Measurements from ENCODE around the gene SH3PXD2A. TPM values are rescaled to one million over a fixed set of nuclear protein-coding genes. Genes with fewer than 3 reads are reported as not detected.

Gene SH3PXD2A
- total RNA-seq, 4 donors from 2014 or later: 26.5 to 56.9 (median 33.3) TPM

DNA sequence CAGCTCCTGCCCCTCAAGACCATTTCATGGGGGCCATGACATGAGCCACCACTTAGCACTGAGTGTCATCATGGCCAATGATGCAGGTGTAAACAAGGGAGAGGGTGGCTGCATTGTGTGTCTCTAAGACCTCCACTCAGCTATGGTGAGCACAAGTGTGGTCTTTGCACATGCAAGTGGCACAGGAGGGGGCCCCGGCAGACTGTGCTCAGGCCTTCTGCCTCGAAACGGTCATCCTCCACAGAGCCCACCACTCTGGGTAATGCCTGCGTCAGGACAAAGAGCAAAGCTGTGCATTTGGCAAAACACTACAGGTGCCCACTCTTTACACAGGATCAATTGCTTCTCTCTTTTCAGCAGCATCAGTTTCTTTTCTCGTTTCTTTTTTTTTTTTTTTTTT lies 125.5 kb downstream of the SH3PXD2A start:
- Histone ChIP-seq H3K27me3 (no peaks in the 10 kb centered on the region), H3K4me3 (no peak overlapping the region), H3K27ac (no peak overlapping the region), H3K36me3 (no peaks in the 10 kb centered on the region), H3K9me3 (no peaks in the 10 kb centered on the region), H3K4me1 (peaks cover 0 to 10% (median 3%) of the 10 kb centered on the region in 4 donors)
- intact Hi-C loops (cut with DNase I; ENCODE audit: low total_unique reads) (no loop called here), in situ Hi-C loops (cut with MboI; ENCODE audit: low pct_ligation_motif_present in 1 of 4, low pct_unique_long_range_greater_than_20kb in 1 of 4, low sequenced_read_pairs in 3 of 4) (no loop called here)
- TF ChIP-seq POLR2AphosphoS5 (IDR thresholded peaks at IDR 0.05) (no peak), POLR2A (IDR thresholded peaks at IDR 0.05) (no peak), EP300 (IDR thresholded peaks at IDR 0.05; ENCODE audit: low read depth) (no peak)
- TF ChIP-seq, protein P1, sequence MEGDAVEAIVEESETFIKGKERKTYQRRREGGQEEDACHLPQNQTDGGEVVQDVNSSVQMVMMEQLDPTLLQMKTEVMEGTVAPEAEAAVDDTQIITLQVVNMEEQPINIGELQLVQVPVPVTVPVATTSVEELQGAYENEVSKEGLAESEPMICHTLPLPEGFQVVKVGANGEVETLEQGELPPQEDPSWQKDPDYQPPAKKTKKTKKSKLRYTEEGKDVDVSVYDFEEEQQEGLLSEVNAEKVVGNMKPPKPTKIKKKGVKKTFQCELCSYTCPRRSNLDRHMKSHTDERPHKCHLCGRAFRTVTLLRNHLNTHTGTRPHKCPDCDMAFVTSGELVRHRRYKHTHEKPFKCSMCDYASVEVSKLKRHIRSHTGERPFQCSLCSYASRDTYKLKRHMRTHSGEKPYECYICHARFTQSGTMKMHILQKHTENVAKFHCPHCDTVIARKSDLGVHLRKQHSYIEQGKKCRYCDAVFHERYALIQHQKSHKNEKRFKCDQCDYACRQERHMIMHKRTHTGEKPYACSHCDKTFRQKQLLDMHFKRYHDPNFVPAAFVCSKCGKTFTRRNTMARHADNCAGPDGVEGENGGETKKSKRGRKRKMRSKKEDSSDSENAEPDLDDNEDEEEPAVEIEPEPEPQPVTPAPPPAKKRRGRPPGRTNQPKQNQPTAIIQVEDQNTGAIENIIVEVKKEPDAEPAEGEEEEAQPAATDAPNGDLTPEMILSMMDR (IDR thresholded peaks at IDR 0.05): no peak
- WGBS, 2 donors (ENCODE audit: low coverage in 1 of 2): 82 to 88% methylated on average over 5 of the region's 5 CpGs
- DNase-seq: no peak

DNA sequence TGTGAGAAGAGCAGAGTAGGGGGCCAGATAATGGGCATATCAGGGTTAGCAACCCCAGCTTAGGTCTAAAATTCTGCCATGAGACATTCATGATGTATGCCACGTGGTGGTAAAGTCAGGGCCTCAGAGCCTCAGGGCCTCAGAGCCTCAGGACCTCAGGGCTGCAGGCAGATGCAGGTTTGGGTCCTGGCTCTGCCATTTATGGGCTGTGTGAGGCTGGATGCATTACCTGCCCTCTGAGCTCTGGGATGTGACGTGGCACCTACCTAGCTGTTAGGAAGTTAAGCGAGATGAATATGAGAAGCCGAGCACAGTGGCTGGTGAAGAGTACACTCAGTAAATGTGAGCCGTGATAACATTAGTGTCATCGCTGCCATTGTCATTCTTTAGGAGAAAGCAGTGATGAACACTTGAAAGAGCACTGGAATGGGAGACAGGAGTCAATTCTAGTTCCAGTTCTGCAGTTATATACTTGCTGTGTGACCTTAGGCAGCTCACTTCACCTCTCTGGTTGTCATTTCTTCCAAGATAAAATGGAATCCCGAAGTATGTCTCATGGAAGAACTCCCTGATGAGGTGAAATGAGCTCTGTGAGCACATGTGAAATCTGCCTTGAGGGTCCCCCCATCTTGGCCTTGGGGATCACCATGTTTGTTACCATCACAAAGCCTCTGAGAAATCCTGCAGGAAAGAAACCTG lies 127.2 kb downstream of the SH3PXD2A start:
- Histone ChIP-seq H3K9me3 (no peaks in the 10 kb centered on the region), H3K4me3 (no peak overlapping the region), H3K36me3 (no peaks in the 10 kb centered on the region), H3K4me1 (peaks cover 0 to 10% (median 3%) of the 10 kb centered on the region in 4 donors), H3K27me3 (no peaks in the 10 kb centered on the region), H3K27ac (no peak overlapping the region)
- intact Hi-C loops (cut with DNase I; ENCODE audit: low total_unique reads) (no loop called here), in situ Hi-C loops (cut with MboI; ENCODE audit: low pct_ligation_motif_present in 1 of 4, low pct_unique_long_range_greater_than_20kb in 1 of 4, low sequenced_read_pairs in 3 of 4) (no loop called here)
- 82% methylated on average over 3 to 7 of the region's 7 CpGs for WGBS, 2 donors (ENCODE audit: low coverage in 1 of 2)
- no peak for DNase-seq
- TF ChIP-seq POLR2A (IDR thresholded peaks at IDR 0.05) (no peak), POLR2AphosphoS5 (IDR thresholded peaks at IDR 0.05) (no peak), EP300 (IDR thresholded peaks at IDR 0.05; ENCODE audit: low read depth) (no peak)
- TF ChIP-seq, protein P1 (IDR thresholded peaks at IDR 0.05): no peak

DNA sequence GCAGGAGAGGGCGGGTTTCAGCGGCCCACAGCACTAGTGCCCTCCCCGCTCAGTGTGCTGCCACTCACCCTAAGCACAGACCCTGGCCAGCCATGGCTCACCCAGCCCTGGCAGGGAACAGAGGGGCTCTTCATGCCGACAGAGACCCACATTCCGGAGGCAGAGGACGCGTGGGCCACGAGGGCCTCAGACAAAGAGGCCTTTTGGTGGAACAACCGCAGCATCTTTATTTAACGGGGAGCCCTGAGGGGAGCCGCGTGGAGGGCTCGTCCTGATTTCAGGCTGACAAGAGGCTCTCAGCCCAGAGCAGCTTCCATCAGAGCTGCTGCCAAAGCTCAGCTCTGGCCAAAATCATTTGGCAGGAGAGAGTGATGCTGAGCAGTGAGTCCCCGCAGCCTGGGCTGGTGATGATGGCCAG lies 127.8 kb downstream of the SH3PXD2A start:
- Histone ChIP-seq H3K27me3 (no peaks in the 10 kb centered on the region), H3K4me3 (no peak overlapping the region), H3K27ac (no peak overlapping the region), H3K4me1 (peaks cover 0 to 7% (median 3%) of the 10 kb centered on the region in 4 donors), H3K36me3 (no peaks in the 10 kb centered on the region), H3K9me3 (no peaks in the 10 kb centered on the region)
- DNase-seq: no peak
- TF ChIP-seq POLR2A (IDR thresholded peaks at IDR 0.05) (no peak), EP300 (IDR thresholded peaks at IDR 0.05; ENCODE audit: low read depth) (no peak), POLR2AphosphoS5 (IDR thresholded peaks at IDR 0.05) (no peak)
- TF ChIP-seq, protein P1 (IDR thresholded peaks at IDR 0.05): no peak
- 76% methylated on average over 14 of the region's 14 CpGs; no CpG with 5 or more reads in 1 of the 2 donors for WGBS, 2 donors (ENCODE audit: low coverage in 1 of 2)
- intact Hi-C loops (cut with DNase I; ENCODE audit: low total_unique reads): no loop called here
- in situ Hi-C loops (cut with MboI; ENCODE audit: low pct_ligation_motif_present in 1 of 4, low pct_unique_long_range_greater_than_20kb in 1 of 4, low sequenced_read_pairs in 3 of 4): no loop called here

DNA sequence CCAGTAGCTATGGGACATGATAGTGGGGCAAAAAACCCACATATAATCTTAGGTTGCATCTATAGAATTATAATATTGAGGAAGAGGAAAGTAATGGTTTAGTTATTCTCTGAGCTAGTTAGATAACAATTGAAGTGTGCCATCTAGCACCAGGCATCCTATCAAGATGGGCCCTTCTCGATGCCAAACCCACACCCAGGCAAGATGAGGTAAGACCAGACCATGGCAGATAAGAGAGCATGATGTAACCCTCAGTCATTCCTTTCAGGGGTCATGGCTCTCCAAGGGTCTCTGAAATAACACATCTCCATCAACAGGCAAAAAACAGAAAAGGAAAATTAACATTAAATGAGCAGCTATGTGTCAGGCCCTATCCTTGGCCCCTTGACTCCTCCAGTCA lies 128.7 kb downstream of the SH3PXD2A start:
- Histone ChIP-seq H3K27me3 (no peaks in the 10 kb centered on the region), H3K36me3 (no peaks in the 10 kb centered on the region), H3K4me3 (no peak overlapping the region), H3K9me3 (no peaks in the 10 kb centered on the region), H3K27ac (no peak overlapping the region), H3K4me1 (peaks cover 0 to 7% (median 0%) of the 10 kb centered on the region in 4 donors)
- TF ChIP-seq EP300 (IDR thresholded peaks at IDR 0.05; ENCODE audit: low read depth): no peak
- TF ChIP-seq, protein P1 (IDR thresholded peaks at IDR 0.05): no peak
- TF ChIP-seq POLR2A (IDR thresholded peaks at IDR 0.05): no peak
- TF ChIP-seq POLR2AphosphoS5 (IDR thresholded peaks at IDR 0.05): no peak
- intact Hi-C loops (cut with DNase I; ENCODE audit: low total_unique reads): no loop called here
- in situ Hi-C loops (cut with MboI; ENCODE audit: low pct_ligation_motif_present in 1 of 4, low pct_unique_long_range_greater_than_20kb in 1 of 4, low sequenced_read_pairs in 3 of 4): no loop called here
- WGBS, 2 donors (ENCODE audit: low coverage in 1 of 2): 20 to 91% methylated on average over 1 of the region's 1 CpG
- no peak for DNase-seq
